Measurements from ENCODE around the gene CD5L. TPM values are rescaled to one million over a fixed set of nuclear protein-coding genes. Genes with fewer than 3 reads are reported as not detected.

The CD5L gene
- total RNA-seq, 3 donors from 2014 or later = not detected

DNA sequence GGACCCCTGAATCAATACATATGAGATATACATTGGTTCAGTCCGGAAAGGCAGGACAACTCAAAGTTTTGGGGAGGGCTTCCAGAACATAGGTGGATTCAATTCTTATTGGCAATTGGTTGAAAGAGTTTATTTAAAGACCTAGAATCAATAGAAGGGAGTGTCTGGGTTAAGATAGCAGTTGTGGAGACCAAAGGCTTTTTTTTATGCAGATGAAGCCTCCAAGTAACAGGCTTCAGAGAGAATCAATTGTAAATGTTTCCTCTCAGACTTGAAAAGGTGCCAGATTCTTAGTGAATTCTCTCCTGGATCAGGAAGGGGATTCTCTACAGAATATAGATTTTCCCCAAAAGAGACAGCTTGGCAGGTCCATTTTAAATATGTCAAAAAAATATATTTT is 27.0 kb upstream of the CD5L start:
- no peak overlapping the region for H3K27ac ChIP-seq
- TF ChIP-seq POLR2A (IDR thresholded peaks at IDR 0.05) (no peak), POLR2AphosphoS5 (IDR thresholded peaks at IDR 0.05) (no peak)
- TF ChIP-seq, protein P1, sequence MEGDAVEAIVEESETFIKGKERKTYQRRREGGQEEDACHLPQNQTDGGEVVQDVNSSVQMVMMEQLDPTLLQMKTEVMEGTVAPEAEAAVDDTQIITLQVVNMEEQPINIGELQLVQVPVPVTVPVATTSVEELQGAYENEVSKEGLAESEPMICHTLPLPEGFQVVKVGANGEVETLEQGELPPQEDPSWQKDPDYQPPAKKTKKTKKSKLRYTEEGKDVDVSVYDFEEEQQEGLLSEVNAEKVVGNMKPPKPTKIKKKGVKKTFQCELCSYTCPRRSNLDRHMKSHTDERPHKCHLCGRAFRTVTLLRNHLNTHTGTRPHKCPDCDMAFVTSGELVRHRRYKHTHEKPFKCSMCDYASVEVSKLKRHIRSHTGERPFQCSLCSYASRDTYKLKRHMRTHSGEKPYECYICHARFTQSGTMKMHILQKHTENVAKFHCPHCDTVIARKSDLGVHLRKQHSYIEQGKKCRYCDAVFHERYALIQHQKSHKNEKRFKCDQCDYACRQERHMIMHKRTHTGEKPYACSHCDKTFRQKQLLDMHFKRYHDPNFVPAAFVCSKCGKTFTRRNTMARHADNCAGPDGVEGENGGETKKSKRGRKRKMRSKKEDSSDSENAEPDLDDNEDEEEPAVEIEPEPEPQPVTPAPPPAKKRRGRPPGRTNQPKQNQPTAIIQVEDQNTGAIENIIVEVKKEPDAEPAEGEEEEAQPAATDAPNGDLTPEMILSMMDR (IDR thresholded peaks at IDR 0.05) = no peak
- no peaks in the 10 kb centered on the region for H3K36me3 ChIP-seq
- H3K9me3 ChIP-seq = no peaks in the 10 kb centered on the region
- no peak for DNase-seq (ENCODE audit: low spot score in 2 of 2)
- H3K4me1 ChIP-seq = no peaks in the 10 kb centered on the region
- no peaks in the 10 kb centered on the region for H3K27me3 ChIP-seq
- H3K4me3 ChIP-seq = no peak overlapping the region
- intact Hi-C loops (cut with DNase I; ENCODE audit: low total_unique reads) = no loop called here

GRCh38 chr1:157862114-157863070 is 20.8 kb upstream of the CD5L start:
- no peak for DNase-seq (ENCODE audit: low spot score in 2 of 2)
- intact Hi-C loops (cut with DNase I; ENCODE audit: low total_unique reads) = no loop called here
- TF ChIP-seq, protein P1 (IDR thresholded peaks at IDR 0.05) = no peak
- no peak for TF ChIP-seq POLR2A (IDR thresholded peaks at IDR 0.05)
- TF ChIP-seq POLR2AphosphoS5 (IDR thresholded peaks at IDR 0.05) = no peak

GRCh38 chr1:157856538-157856937 is 14.9 kb upstream of the CD5L start:
- no peak overlapping the region for H3K4me3 ChIP-seq
- no peaks in the 10 kb centered on the region for H3K4me1 ChIP-seq
- no peaks in the 10 kb centered on the region for H3K9me3 ChIP-seq
- no peaks in the 10 kb centered on the region for H3K27me3 ChIP-seq
- no peak overlapping the region for H3K27ac ChIP-seq
- DNase-seq (ENCODE audit: low spot score in 2 of 2) = no peak
- no peaks in the 10 kb centered on the region for H3K36me3 ChIP-seq
- intact Hi-C loops (cut with DNase I; ENCODE audit: low total_unique reads) = no loop called here
- TF ChIP-seq, protein P1 (IDR thresholded peaks at IDR 0.05) = no peak
- TF ChIP-seq POLR2AphosphoS5 (IDR thresholded peaks at IDR 0.05) (no peak), POLR2A (IDR thresholded peaks at IDR 0.05) (no peak)

More at GRCh38 chr1:157862114-157863070, 20.8 kb upstream of the CD5L start:
- Histone ChIP-seq H3K27me3 (no peaks in the 10 kb centered on the region), H3K4me3 (no peak overlapping the region), H3K4me1 (no peaks in the 10 kb centered on the region), H3K36me3 (no peaks in the 10 kb centered on the region), H3K27ac (no peak overlapping the region), H3K9me3 (no peaks in the 10 kb centered on the region)

GRCh38 chr1:157852476-157852875 is 10.9 kb upstream of the CD5L start:
- Histone ChIP-seq H3K4me3 (no peak overlapping the region), H3K27ac (no peak overlapping the region), H3K36me3 (no peaks in the 10 kb centered on the region), H3K27me3 (no peaks in the 10 kb centered on the region), H3K9me3 (no peaks in the 10 kb centered on the region), H3K4me1 (no peaks in the 10 kb centered on the region)
- intact Hi-C loops (cut with DNase I; ENCODE audit: low total_unique reads) = no loop called here
- TF ChIP-seq, protein P1 (IDR thresholded peaks at IDR 0.05) = no peak
- TF ChIP-seq POLR2AphosphoS5 (IDR thresholded peaks at IDR 0.05) (no peak), POLR2A (IDR thresholded peaks at IDR 0.05) (no peak)
- no peak for DNase-seq (ENCODE audit: low spot score in 2 of 2)

DNA sequence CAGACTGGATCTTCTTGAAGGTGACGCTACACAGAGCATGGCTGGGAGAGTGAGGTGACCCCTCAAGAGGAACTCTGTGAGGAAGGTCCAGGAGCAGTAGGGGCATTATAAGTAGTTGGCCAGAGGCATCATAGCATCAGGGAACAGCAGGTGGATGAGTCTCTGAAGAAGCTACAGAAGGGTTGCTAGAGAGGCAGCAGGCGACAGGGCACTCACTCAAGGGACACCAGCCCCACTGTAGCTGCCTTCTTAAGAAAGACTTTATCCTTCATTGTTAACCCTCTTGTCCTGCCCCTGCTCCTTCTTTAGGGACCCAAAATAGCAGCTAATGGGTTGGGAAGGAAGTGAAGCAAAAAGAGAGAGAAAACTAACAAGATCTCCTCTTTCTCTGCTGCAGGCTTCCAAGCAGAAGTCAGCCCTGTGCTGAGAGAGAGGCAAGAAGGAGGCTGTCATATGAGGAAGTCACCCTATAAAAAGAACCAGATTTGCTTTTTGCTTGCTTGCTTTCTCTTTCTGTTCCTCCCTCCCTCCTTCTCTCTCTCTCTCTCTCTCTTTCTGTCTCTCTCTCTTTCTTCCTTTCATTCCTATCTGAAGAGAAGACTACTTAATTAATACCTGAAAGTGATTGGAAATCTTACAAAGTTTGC is 7.7 kb upstream of the CD5L start:
- Histone ChIP-seq H3K27ac (no peak overlapping the region), H3K36me3 (no peaks in the 10 kb centered on the region), H3K4me1 (no peaks in the 10 kb centered on the region), H3K9me3 (no peaks in the 10 kb centered on the region), H3K4me3 (no peak overlapping the region), H3K27me3 (no peaks in the 10 kb centered on the region)
- DNase-seq (ENCODE audit: low spot score in 2 of 2) = no peak
- intact Hi-C loops (cut with DNase I; ENCODE audit: low total_unique reads) = no loop called here
- TF ChIP-seq, protein P1 (IDR thresholded peaks at IDR 0.05) = no peak
- no peak for TF ChIP-seq POLR2AphosphoS5 (IDR thresholded peaks at IDR 0.05)
- TF ChIP-seq POLR2A (IDR thresholded peaks at IDR 0.05) = no peak

Measured in breast epithelium (tissue), 4 donors.